ENCODE results near the gene MRO.

Gene MRO

DNA sequence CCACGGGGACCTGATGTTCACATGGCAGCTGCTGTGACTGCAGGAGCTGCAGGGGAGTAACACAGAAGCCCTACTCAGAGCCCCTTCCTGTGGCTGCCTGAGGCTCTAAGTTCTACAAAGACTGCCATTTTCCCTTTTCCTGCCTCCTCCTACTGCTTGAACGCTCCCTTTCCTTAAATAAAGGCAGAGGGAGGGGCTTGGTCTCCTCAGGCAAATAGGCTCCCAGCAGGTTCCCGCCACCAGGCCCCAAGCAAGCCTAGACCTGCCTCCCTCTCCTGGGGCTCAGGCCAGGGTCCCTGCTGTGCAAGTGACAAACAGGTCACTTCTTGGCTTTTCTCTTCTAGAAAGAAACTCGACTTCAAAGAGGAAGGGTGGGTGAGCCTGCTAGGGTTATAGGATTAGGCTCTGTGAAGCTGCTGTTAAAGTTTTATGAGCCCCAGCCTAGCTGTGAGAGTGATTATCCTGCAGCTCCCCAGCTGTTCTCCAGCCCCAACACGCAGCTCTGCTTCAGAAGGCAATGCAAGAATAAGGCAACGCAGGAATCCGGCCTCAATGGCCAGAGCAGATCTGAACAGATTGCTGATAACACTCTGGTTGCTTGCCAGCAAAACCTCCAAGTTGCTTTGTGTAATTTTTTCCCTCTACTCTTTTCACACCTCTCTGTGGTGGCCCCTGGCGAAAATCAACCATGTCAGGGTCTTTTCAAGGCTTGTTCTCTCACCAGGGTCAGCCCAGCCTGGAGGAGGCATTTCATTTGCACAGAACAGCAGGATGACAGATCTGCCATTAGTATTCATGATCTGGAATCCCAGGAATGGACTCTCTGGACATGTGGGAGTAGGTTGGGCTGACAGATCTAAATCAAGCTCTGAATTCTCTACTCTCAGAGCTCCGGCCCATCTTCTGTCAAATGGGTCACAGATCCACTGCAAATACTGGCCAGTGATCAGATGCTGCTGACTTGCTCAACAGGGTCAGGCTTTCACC lies 71.3 kb downstream of the MRO start:
- no peak for DNase-seq (ENCODE audit: low read depth in 2 of 3, low spot score in 2 of 3)

DNA sequence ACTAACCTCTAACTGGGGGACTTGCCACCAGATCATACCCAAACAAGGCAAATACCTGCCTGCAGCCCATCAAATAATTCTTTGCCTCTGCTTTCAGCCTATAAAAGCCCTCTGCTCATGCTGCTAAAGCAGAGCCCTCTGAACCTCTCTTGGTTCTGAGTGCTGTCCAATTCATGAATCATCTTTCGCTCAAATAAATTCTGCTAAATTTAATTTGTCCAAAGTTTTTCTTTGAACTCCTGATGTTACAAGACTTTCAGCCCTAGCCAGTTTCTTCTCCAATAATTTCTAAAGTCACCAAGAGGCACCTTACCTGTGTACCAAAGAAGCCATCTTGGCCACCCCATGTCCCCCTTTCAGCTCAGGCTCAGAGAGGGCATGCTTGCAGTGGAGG lies 72.0 kb downstream of the MRO start:
- no peak for DNase-seq (ENCODE audit: low read depth in 2 of 3, low spot score in 2 of 3)

DNA sequence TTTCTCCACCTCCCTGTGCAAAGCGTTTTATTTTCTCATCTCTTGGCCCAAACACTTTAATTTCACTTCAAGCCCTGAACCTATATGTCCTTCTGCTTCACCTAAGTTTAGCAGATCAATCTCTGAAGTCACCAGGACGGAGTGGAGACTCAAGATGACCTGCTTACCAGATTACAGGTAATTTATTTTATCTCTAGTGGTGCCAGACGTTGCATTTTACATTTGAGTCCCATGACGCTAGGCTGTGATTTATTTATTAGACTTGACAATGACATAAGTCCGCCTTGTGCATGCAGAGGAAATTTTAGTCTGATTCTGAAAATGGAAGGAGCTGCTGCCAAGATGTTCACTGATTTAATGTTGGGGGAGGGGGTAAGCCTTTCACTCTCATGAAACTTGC lies 73.9 kb downstream of the MRO start:
- DNase-seq (ENCODE audit: low read depth in 2 of 3, low spot score in 2 of 3), result no peak

All from activated CD8-positive, alpha-beta memory T cell treated with anti-CD3 and anti-CD28 coated beads for 48 hours (primary cell).